ENCODE data around the gene LCN9. TPM values are rescaled to one million over a fixed set of nuclear protein-coding genes. Genes with fewer than 3 reads are reported as not detected.

The LCN9 gene
- total RNA-seq, 1 experiment from 2014 or later, result 2.6 TPM

GRCh38 chr9:135624282-135624681 is 38.8 kb upstream of the LCN9 start (continued):
- TF ChIP-seq AR (CRISPR knock-in tag; IDR thresholded peaks at IDR 0.05) (no peak), USF2 (CRISPR knock-in tag; IDR thresholded peaks at IDR 0.05) (no peak), KAT7 (CRISPR knock-in tag; IDR thresholded peaks at IDR 0.05; ENCODE audit: borderline replicate concordance) (no peak), STAT6 (CRISPR knock-in tag; conservative IDR thresholded peaks at IDR 0.05; ENCODE audit: low read depth) (no peak), ZNF425 (CRISPR knock-in tag; conservative IDR thresholded peaks at IDR 0.05) (no peak), JUN (CRISPR knock-in tag; IDR thresholded peaks at IDR 0.05) (no peak), ARID4B (CRISPR knock-in tag; IDR thresholded peaks at IDR 0.05; ENCODE audit: borderline replicate concordance) (no peak), RORB (CRISPR knock-in tag; IDR thresholded peaks at IDR 0.05) (no peak), FOXP4 (CRISPR knock-in tag; IDR thresholded peaks at IDR 0.05) (no peak), ZSCAN18 (CRISPR knock-in tag; IDR thresholded peaks at IDR 0.05) (no peak), HMGXB4 (CRISPR knock-in tag; IDR thresholded peaks at IDR 0.05) (no peak), NFYB (CRISPR knock-in tag; conservative IDR thresholded peaks at IDR 0.05; ENCODE audit: low read depth) (no peak), OVOL2 (CRISPR knock-in tag; IDR thresholded peaks at IDR 0.05; ENCODE audit: borderline replicate concordance) (no peak)

All from WTC11 (cell line).